ENCODE data around the gene ABI1.
"Not testable (repeated sequence)": the region's sequence is repeated elsewhere in the genome, so short reads cannot be mapped to it uniquely, and the experiment has no call there.

The ABI1 gene

GRCh38 chr10:26803849-26804248, 56.9 kb downstream of the ABI1 start:
- DNase-seq: no peak

GRCh38 chr10:26802527-26802926, 58.2 kb downstream of the ABI1 start:
- DNase-seq: no peak

GRCh38 chr10:26801831-26802230, 58.9 kb downstream of the ABI1 start:
- DNase-seq: no peak

- no peak for DNase-seq
Observed at GRCh38 chr10:26801274-26801673, 59.5 kb downstream of the ABI1 start.

GRCh38 chr10:26800468-26800867, 60.3 kb downstream of the ABI1 start:
- no peak for DNase-seq

GRCh38 chr10:26799342-26799741, 61.4 kb downstream of the ABI1 start:
- no peak for DNase-seq

GRCh38 chr10:26798298-26798697, 62.5 kb downstream of the ABI1 start:
- no peak for DNase-seq

GRCh38 chr10:26797340-26797739, 63.4 kb downstream of the ABI1 start:
- DNase-seq: no peak

- no peak for DNase-seq
Observed at GRCh38 chr10:26792758-26793495, 67.8 kb downstream of the ABI1 start.

- no peak for DNase-seq
Observed at GRCh38 chr10:26790221-26790995, 70.3 kb downstream of the ABI1 start.

- DNase-seq: not testable (repeated sequence)
Observed at GRCh38 chr10:26789779-26790178, 71.0 kb downstream of the ABI1 start.

- DNase-seq: no peak
Observed at GRCh38 chr10:26787362-26787761, 73.4 kb downstream of the ABI1 start.

- DNase-seq: no peak
Observed at GRCh38 chr10:26781797-26782196, 79.0 kb downstream of the ABI1 start.

GRCh38 chr10:26780793-26781601, 79.8 kb downstream of the ABI1 start:
- DNase-seq: no peak

- no peak for DNase-seq
Observed at GRCh38 chr10:26780106-26780792, 80.5 kb downstream of the ABI1 start.

GRCh38 chr10:26779176-26779860, 81.4 kb downstream of the ABI1 start:
- no peak for DNase-seq

GRCh38 chr10:26777686-26778085, 83.1 kb downstream of the ABI1 start:
- no peak for DNase-seq

GRCh38 chr10:26776258-26776657, 84.5 kb downstream of the ABI1 start:
- no peak for DNase-seq

- DNase-seq: no peak
Observed at GRCh38 chr10:26773633-26774032, 87.1 kb downstream of the ABI1 start.

- DNase-seq: no peak
Observed at GRCh38 chr10:26770069-26770468, 90.7 kb downstream of the ABI1 start.

GRCh38 chr10:26765549-26765948, 95.2 kb downstream of the ABI1 start:
- DNase-seq: no peak

- DNase-seq: no peak
Observed at GRCh38 chr10:26759008-26759407, 101.8 kb downstream of the ABI1 start.

Data from CD4-positive, alpha-beta T cell treated with Interleukin-6 for 4 hours (primary cell).